Lower leg skin (tissue), 3 donors: ENCODE data around the gene GORAB.

ENCODE experiments used
- POLR2A ChIP-seq, 2 donors: fragments of 450-650 bp; IDR thresholded peaks; one replicate each; pipeline ENCODE4 v1.6.1; 2016 to 2017; ENCODE audit warnings: antibody characterized with exemption in 2 of 2, mild to moderate bottlenecking in 1 of 2, moderate library complexity in 1 of 2
- TF ChIP-seq, protein P1 (sequence below), 3 donors: fragments of 450-650 bp; IDR thresholded peaks; one replicate each; pipeline ENCODE4 v1.5.1; 2016; ENCODE audit warnings: antibody characterized with exemption in 3 of 3, mild to moderate bottlenecking in 3 of 3, moderate library complexity in 2 of 3

GRCh38 chr1:170534626-170535147 lies 2.7 kb downstream of the GORAB start:
- no peak for TF ChIP-seq POLR2A (IDR thresholded peaks at IDR 0.05)
- TF ChIP-seq, protein P1, sequence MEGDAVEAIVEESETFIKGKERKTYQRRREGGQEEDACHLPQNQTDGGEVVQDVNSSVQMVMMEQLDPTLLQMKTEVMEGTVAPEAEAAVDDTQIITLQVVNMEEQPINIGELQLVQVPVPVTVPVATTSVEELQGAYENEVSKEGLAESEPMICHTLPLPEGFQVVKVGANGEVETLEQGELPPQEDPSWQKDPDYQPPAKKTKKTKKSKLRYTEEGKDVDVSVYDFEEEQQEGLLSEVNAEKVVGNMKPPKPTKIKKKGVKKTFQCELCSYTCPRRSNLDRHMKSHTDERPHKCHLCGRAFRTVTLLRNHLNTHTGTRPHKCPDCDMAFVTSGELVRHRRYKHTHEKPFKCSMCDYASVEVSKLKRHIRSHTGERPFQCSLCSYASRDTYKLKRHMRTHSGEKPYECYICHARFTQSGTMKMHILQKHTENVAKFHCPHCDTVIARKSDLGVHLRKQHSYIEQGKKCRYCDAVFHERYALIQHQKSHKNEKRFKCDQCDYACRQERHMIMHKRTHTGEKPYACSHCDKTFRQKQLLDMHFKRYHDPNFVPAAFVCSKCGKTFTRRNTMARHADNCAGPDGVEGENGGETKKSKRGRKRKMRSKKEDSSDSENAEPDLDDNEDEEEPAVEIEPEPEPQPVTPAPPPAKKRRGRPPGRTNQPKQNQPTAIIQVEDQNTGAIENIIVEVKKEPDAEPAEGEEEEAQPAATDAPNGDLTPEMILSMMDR (IDR thresholded peaks at IDR 0.05): no peak
